ENCODE data around the gene FRMD4A.

FRMD4A gene

DNA sequence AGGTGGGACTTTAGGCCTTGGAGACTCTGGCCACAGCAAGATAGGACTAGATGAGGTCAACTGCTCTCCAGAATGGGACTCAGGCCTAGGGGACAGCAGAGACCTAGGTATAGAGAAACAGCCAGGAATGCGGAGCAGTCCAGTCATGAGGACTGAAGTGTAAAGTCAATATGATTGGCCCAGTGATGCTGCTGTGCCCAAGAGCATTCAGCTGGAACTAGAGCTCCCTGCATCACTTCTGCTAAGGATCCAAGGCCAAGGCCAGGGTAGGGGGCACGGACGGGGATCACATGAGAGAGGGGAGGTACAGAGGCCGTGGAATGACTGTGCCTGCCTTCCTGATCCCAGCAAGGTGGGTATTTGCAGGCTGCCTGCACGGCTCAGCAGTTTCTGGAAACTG lies 237.9 kb downstream of the FRMD4A start:
- DNase-seq (ENCODE audit: extremely low spot score), result no peak
- no peak for TF ChIP-seq CTCF (IDR thresholded peaks at IDR 0.05; ENCODE audit: control extremely low read depth, extremely low read depth, low read depth, missing control alignments)
- CTCF ChIA-PET, result interaction anchor here (1.0 to 1.2 kb wide), 2 partner anchors 10 to 80 kb away, joined by 3 read pairs; no protein-coding TSS in a partner anchor

DNA sequence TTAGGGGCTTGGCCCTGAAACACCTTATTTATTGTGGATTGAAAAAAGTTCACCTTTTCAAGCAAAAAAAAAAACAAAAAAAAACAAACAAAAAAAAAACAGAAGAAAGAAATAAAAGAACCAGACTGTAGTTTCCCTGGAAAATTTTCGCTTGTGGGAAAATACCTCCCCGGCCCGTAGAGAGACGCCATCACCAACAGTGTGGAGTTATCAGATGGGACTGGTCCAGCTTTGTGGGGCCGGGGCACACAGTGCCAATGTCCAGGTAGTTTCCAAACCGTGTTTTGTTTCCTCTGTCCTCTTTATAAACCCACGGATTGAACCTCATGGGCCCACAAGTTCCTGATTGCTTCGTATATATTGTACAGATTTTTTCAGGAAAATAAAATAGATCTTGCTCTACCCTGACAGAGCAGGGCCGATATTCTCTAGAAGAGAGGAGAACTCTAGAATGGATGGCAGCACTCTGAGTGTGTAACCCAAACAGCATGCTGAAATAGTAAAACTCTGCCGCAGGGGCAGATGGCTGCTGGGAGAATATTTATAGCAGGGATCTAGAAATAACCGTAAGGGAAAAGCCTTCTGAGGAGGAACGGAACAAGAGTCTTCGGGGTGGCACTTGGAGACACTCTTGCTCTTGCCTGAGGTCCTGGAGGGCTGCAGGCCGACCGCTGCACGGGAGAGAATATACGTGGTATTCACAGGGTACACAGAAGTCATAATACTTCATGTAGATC lies 241.0 kb downstream of the FRMD4A start:
- no peak for DNase-seq (ENCODE audit: extremely low spot score)
- POLR2A ChIA-PET, result no interaction called here
- TF ChIP-seq CTCF (IDR thresholded peaks at IDR 0.05; ENCODE audit: control extremely low read depth, extremely low read depth, low read depth, missing control alignments), result no peak
- CTCF ChIA-PET, result interaction anchor here (1.0 kb wide), 1 partner anchor 13 kb away, joined by 3 read pairs; no protein-coding TSS in a partner anchor

More for the DNA sequence above, 237.9 kb downstream of the FRMD4A start:
- POLR2A ChIA-PET, result no interaction called here

GRCh38 chr10:14087566-14087965 lies 243.2 kb downstream of the FRMD4A start:
- ChIA-PET CTCF (interaction anchor here (0.9 kb wide), 1 partner anchor 20 kb away, joined by 3 read pairs; no protein-coding TSS in a partner anchor), POLR2A (no interaction called here)
- no peak for TF ChIP-seq CTCF (IDR thresholded peaks at IDR 0.05; ENCODE audit: control extremely low read depth, extremely low read depth, low read depth, missing control alignments)
- no peak for DNase-seq (ENCODE audit: extremely low spot score)

- DNase-seq (ENCODE audit: extremely low spot score), result no peak
- TF ChIP-seq CTCF (IDR thresholded peaks at IDR 0.05; ENCODE audit: control extremely low read depth, extremely low read depth, low read depth, missing control alignments), result no peak
- CTCF ChIA-PET, result interaction anchor here (0.7 to 0.9 kb wide), 2 partner anchors 19 to 20 kb away, joined by 3 read pairs; no protein-coding TSS in a partner anchor
- POLR2A ChIA-PET, result no interaction called here
Observed at GRCh38 chr10:14086596-14086995, 244.1 kb downstream of the FRMD4A start.

- ChIA-PET CTCF (interaction anchor here (1.0 kb wide), 1 partner anchor 43 kb away, joined by 3 read pairs; no protein-coding TSS in a partner anchor), POLR2A (no interaction called here)
- TF ChIP-seq CTCF (IDR thresholded peaks at IDR 0.05; ENCODE audit: control extremely low read depth, extremely low read depth, low read depth, missing control alignments), result no peak
- no peak for DNase-seq (ENCODE audit: extremely low spot score)
Observed at GRCh38 chr10:14084875-14085274, 245.8 kb downstream of the FRMD4A start.

DNA sequence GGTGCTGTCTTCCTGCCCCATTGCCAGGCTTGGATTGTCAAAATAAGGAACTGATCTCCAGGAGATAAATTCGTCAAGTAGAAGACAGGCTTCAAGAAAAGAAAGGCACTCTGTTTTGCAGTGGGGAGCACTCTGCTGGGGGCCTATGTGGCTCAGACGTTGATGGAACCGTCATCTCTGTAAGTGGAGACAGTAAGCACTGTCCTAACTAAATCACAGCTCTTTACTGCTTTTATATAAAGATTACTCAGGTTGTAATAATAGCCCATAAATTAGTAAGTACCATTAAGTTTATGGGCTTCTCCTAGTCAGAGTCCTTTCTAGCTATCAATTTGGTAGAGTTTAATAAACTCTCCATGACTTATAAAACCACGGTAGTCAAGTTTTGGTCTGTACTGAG lies 249.9 kb downstream of the FRMD4A start:
- TF ChIP-seq CTCF (IDR thresholded peaks at IDR 0.05; ENCODE audit: control extremely low read depth, extremely low read depth, low read depth, missing control alignments), result no peak
- CTCF ChIA-PET, result interaction anchor here (1.1 to 2.4 kb wide), 5 partner anchors 10 to 48 kb away, joined by 3 to 6 read pairs (median 3); no protein-coding TSS in a partner anchor
- no peak for DNase-seq (ENCODE audit: extremely low spot score)
- POLR2A ChIA-PET, result no interaction called here
